Thymus (tissue), 11 donors: Measurements from ENCODE around the gene MGAT1. TPM values are rescaled to one million over a fixed set of nuclear protein-coding genes. Genes with fewer than 3 reads are reported as not detected.

ENCODE experiments used
- DNase-seq, 9 donors: peaks; one replicate each; pipeline ENCODE4 v3.0.0-alpha.2; 2013; ENCODE audit warnings: low spot score in 9 of 9, low read depth in 6 of 9, missing footprints in 1 of 9
- H3K27ac ChIP-seq, 2 donors: one replicate each; pipeline ENCODE4 v1.5.1; 2013; ENCODE audit warnings: control low read depth in 1 of 2, low read depth in 1 of 2, low read length in 1 of 2, mild to moderate bottlenecking in 1 of 2, moderate library complexity in 1 of 2
- H3K27me3 ChIP-seq, 2 donors: one replicate each; pipeline ENCODE4 v1.5.1; 2013; ENCODE audit warnings: low read length in 1 of 2; ENCODE audit not compliant: control insufficient read depth in 2 of 2, insufficient read depth in 1 of 2
- H3K36me3 ChIP-seq, 2 donors: one replicate each; pipeline ENCODE4 v1.5.1; 2013; ENCODE audit warnings: low read length in 1 of 2, mild to moderate bottlenecking in 1 of 2, moderate library complexity in 1 of 2; ENCODE audit not compliant: control insufficient read depth in 2 of 2, insufficient read depth in 2 of 2
- H3K4me1 ChIP-seq, 2 donors: one replicate each; pipeline ENCODE4 v1.5.1; 2013; ENCODE audit warnings: low read length in 2 of 2; ENCODE audit not compliant: control insufficient read depth in 2 of 2, insufficient read depth in 2 of 2
- H3K4me3 ChIP-seq, 2 donors: one replicate each; pipeline ENCODE4 v1.5.1; 2013; ENCODE audit warnings: low read length in 2 of 2, control low read depth in 1 of 2, mild to moderate bottlenecking in 1 of 2
- H3K9me3 ChIP-seq, 2 donors: one replicate each; pipeline ENCODE4 v1.5.1; 2013; ENCODE audit warnings: low read length in 1 of 2, mild to moderate bottlenecking in 1 of 2; ENCODE audit not compliant: control insufficient read depth in 2 of 2, insufficient read depth in 1 of 2
- WGBS: extraction: QIAGEN DNeasy Blood & Tissue Kit; methylation state at CpG from one replicate; pipeline ENCODE4 v1.1.7; 2013; 5-methylcytosine and 5-hydroxymethylcytosine counted together
- polyA plus RNA-seq: library from polyadenylated mRNA; stranded (reverse); fragments of 200-250 nt; gene quantifications from one replicate; pipeline ENCODE4 v1.2.3, GENCODE V29; 2013
- total RNA-seq: library from RNA; stranded (reverse); fragments of 120-200 nt; gene quantifications from one replicate; pipeline ENCODE4 v1.2.4, GENCODE V29; 2013
- donor health status: healthy.

The MGAT1 gene
- total and polyA plus RNA-seq, 2 donors = 53.4 to 129 TPM

GRCh38 chr5:180803181-180804128 is 849 bp upstream of the MGAT1 start:
- Histone ChIP-seq H3K4me3 (peak overlapping the region; percentile 81 to 88), H3K36me3 (peaks cover 24 to 27% of the 10 kb centered on the region in 2 donors), H3K9me3 (no peaks in the 10 kb centered on the region), H3K27ac (peak overlapping the region; percentile 95 to 97), H3K27me3 (no peaks in the 10 kb centered on the region), H3K4me1 (peaks cover 53 to 82% of the 10 kb centered on the region in 2 donors)
- WGBS = 2% methylated on average over 41 of the region's 41 CpGs
- peak; percentile 57 to 93 (median 83) for DNase-seq

GRCh38 chr5:180801596-180802324 is 846 bp downstream of the MGAT1 start:
- 29% methylated on average over 15 of the region's 15 CpGs for WGBS
- peaks cover 38 to 65% of the 10 kb centered on the region in 2 donors for H3K4me1 ChIP-seq
- DNase-seq = no peak

GRCh38 chr5:180799902-180800801 is 2.5 kb downstream of the MGAT1 start:
- peaks cover 33 to 37% of the 10 kb centered on the region in 2 donors for H3K36me3 ChIP-seq
- WGBS = 94% methylated on average over 6 of the region's 6 CpGs
- DNase-seq = no peak

More at GRCh38 chr5:180801596-180802324, 846 bp downstream of the MGAT1 start:
- no peaks in the 10 kb centered on the region for H3K9me3 ChIP-seq
- no peaks in the 10 kb centered on the region for H3K27me3 ChIP-seq
- peak overlapping the region; percentile 61 to 88 for H3K4me3 ChIP-seq
- peaks cover 25 to 30% of the 10 kb centered on the region in 2 donors for H3K36me3 ChIP-seq
- H3K27ac ChIP-seq = peak overlapping the region; percentile 48 to 56

GRCh38 chr5:180799194-180799593 is 3.4 kb downstream of the MGAT1 start:
- no peak overlapping the region for H3K4me3 ChIP-seq
- peaks cover 30 to 40% of the 10 kb centered on the region in 2 donors for H3K36me3 ChIP-seq
- 93% methylated on average over 4 of the region's 4 CpGs for WGBS
- no peaks in the 10 kb centered on the region for H3K27me3 ChIP-seq
- no peaks in the 10 kb centered on the region for H3K9me3 ChIP-seq
- H3K4me1 ChIP-seq = peaks cover 24 to 40% of the 10 kb centered on the region in 2 donors
- no peak for DNase-seq
- H3K27ac ChIP-seq = no peak overlapping the region

More at GRCh38 chr5:180799902-180800801, 2.5 kb downstream of the MGAT1 start:
- Histone ChIP-seq H3K4me1 (peaks cover 33 to 49% of the 10 kb centered on the region in 2 donors), H3K9me3 (no peaks in the 10 kb centered on the region), H3K4me3 (no peak overlapping the region), H3K27me3 (no peaks in the 10 kb centered on the region), H3K27ac (no peak overlapping the region)

GRCh38 chr5:180798193-180798592 is 4.4 kb downstream of the MGAT1 start:
- peaks cover 23 to 30% of the 10 kb centered on the region in 2 donors for H3K4me1 ChIP-seq
- DNase-seq = no peak
- no peaks in the 10 kb centered on the region for H3K27me3 ChIP-seq
- no peak overlapping the region for H3K27ac ChIP-seq
- peaks cover 32 to 42% of the 10 kb centered on the region in 2 donors for H3K36me3 ChIP-seq
- H3K9me3 ChIP-seq = no peaks in the 10 kb centered on the region
- 96% methylated on average over 11 of the region's 11 CpGs for WGBS
- H3K4me3 ChIP-seq = no peak overlapping the region

GRCh38 chr5:180797256-180798192 is 5.1 kb downstream of the MGAT1 start:
- no peaks in the 10 kb centered on the region for H3K27me3 ChIP-seq
- H3K4me3 ChIP-seq = no peak overlapping the region
- no peaks in the 10 kb centered on the region for H3K9me3 ChIP-seq
- H3K36me3 ChIP-seq = peaks cover 39 to 49% of the 10 kb centered on the region in 2 donors
- peaks cover 23 to 29% of the 10 kb centered on the region in 2 donors for H3K4me1 ChIP-seq
- H3K27ac ChIP-seq = no peak overlapping the region
- no peak for DNase-seq
- WGBS = 91% methylated on average over 10 of the region's 10 CpGs

- Histone ChIP-seq H3K27me3 (no peaks in the 10 kb centered on the region), H3K4me3 (no peak overlapping the region), H3K27ac (no peak overlapping the region), H3K36me3 (peaks cover 49 to 59% of the 10 kb centered on the region in 2 donors), H3K9me3 (no peaks in the 10 kb centered on the region), H3K4me1 (peaks cover 13 to 17% of the 10 kb centered on the region in 2 donors)
- no peak for DNase-seq
- 93% methylated on average over 4 of the region's 4 CpGs for WGBS
These were observed 6.8 kb downstream of the MGAT1 start for GRCh38 chr5:180795771-180796313.
